Endothelial cell of umbilical vein (primary cell): Measurements from ENCODE around the gene ATF1. TPM values are rescaled to one million over a fixed set of nuclear protein-coding genes. Genes with fewer than 3 reads are reported as not detected.

ENCODE experiments used
- BruUV-seq: library from RNA; stranded (reverse); fragments of 400-500 nt; replicated peaks from 2 replicates; lab custom pipeline; 2021; lab: Mats Ljungman, UMichigan
- CTCF ChIA-PET: fragments of 300-600, 350-600 bp; sonication (Branson Sonifier 250); formaldehyde crosslinking; loops from one replicate; lab custom pipeline; 2021; ENCODE audit warnings: antibody characterized with exemption, inconsistent platforms; lab: Charles Lee
- POLR2A ChIA-PET: fragments of 300-600, 350-600 bp; sonication (Branson Sonifier 250); formaldehyde crosslinking; loops from one replicate; lab custom pipeline; 2021; ENCODE audit warnings: antibody characterized with exemption, inconsistent platforms; lab: Charles Lee
- DNase-seq: peaks from one replicate; pipeline ENCODE4 v3.0.0-alpha.2; 2011; ENCODE audit warnings: low read depth, low spot score
- FAIRE-seq: peaks from 2 replicates; lab custom pipeline; 2011; peaks lifted over from hg19 to GRCh38; lab: Jason Lieb, UNC
- H2AFZ ChIP-seq: 2 replicates; pipeline ENCODE4 v1.6.0; 2012; ENCODE audit warnings: low read depth, low read length, control low read depth, inconsistent platforms
- H3K27ac ChIP-seq: 2 replicates; pipeline ENCODE4 v1.5.1; 2011; ENCODE audit warnings: low read depth, mild to moderate bottlenecking, control low read depth, low read length, moderate library complexity; ENCODE audit not compliant: insufficient read depth
- H3K27me3 ChIP-seq, 2 experiments: 2 replicates each; pipeline versions ENCODE4 v1.6.0 to v1.6.1; 2011; ENCODE audit warnings: low read length in 2 of 2, mixed read lengths in 1 of 2; ENCODE audit not compliant: control insufficient read depth in 2 of 2, insufficient read depth in 2 of 2
- H3K36me3 ChIP-seq, 2 experiments: 2 replicates in 1 of 2; 3 replicates in 1 of 2; pipeline ENCODE4 v1.5.1; 2011; ENCODE audit warnings: low read length in 2 of 2, mild to moderate bottlenecking in 1 of 2, moderate library complexity in 1 of 2; ENCODE audit not compliant: control insufficient read depth in 2 of 2, insufficient read depth in 2 of 2; ENCODE audit errors: extremely low read depth in 1 of 2
- H3K4me1 ChIP-seq: 3 replicates; pipeline ENCODE4 v1.5.1; 2011; ENCODE audit warnings: mild to moderate bottlenecking, low read length; ENCODE audit not compliant: control insufficient read depth, insufficient read depth; ENCODE audit errors: extremely low read depth
- H3K4me2 ChIP-seq: 2 replicates; pipeline ENCODE4 v1.6.1; 2011; ENCODE audit warnings: low read length, control low read depth, mixed read lengths; ENCODE audit not compliant: insufficient read depth
- H3K4me3 ChIP-seq, 3 experiments: fragments of 200-600 bp in 1 of 3; sonication (generic), shearing (Covaris generic) in 1 of 3; replicated peaks in 1 of 3; 2 replicates each; pipeline ENCODE4 v1.5.1; 2011 to 2016; ENCODE audit warnings: control low read depth in 3 of 3, low read length in 3 of 3, mild to moderate bottlenecking in 2 of 3, inconsistent platforms in 1 of 3, low read depth in 1 of 3, moderate library complexity in 1 of 3; ENCODE audit not compliant: insufficient read depth in 1 of 3
- H3K79me2 ChIP-seq: 2 replicates; pipeline ENCODE4 v1.6.0; 2012; ENCODE audit warnings: low read length, inconsistent platforms; ENCODE audit not compliant: control insufficient read depth, insufficient read depth
- H3K9ac ChIP-seq: replicated peaks from 2 replicates; pipeline ENCODE3; 2011; ENCODE audit warnings: low read length, control low read depth; ENCODE audit not compliant: insufficient read depth; ENCODE audit errors: extremely low read depth
- H3K9me1 ChIP-seq: replicated peaks from 3 replicates; pipeline ENCODE4 v1.6.0; 2011; ENCODE audit warnings: mild to moderate bottlenecking, low read length; ENCODE audit not compliant: control insufficient read depth, insufficient read depth; ENCODE audit errors: extremely low read depth
- H3K9me3 ChIP-seq: replicated peaks from 2 replicates; pipeline ENCODE4 v1.5.1; 2012; ENCODE audit warnings: low read length, inconsistent platforms; ENCODE audit not compliant: control insufficient read depth, insufficient read depth
- H4K20me1 ChIP-seq: replicated peaks from 2 replicates; pipeline ENCODE3; 2011; ENCODE audit warnings: mild to moderate bottlenecking, low read length; ENCODE audit not compliant: control insufficient read depth, insufficient read depth; ENCODE audit errors: extremely low read depth
- EZH2 ChIP-seq: IDR thresholded peaks from 2 replicates; pipeline ENCODE4 v1.6.1; 2012; ENCODE audit warnings: borderline replicate concordance, low read depth, mild to moderate bottlenecking, moderate library complexity, low read length, inconsistent platforms; ENCODE audit not compliant: severe bottlenecking
- FOS ChIP-seq: IDR thresholded peaks from 2 replicates; pipeline ENCODE4 v1.6.1; 2011; ENCODE audit warnings: mild to moderate bottlenecking, low read length, moderate library complexity, borderline replicate concordance; ENCODE audit not compliant: insufficient read depth
- POLR2A ChIP-seq: IDR thresholded peaks from 2 replicates; pipeline ENCODE4 v1.6.1; 2012; ENCODE audit warnings: low read depth, mild to moderate bottlenecking, control low read depth, low read length
- POLR2AphosphoS5 ChIP-seq: IDR thresholded peaks from 2 replicates; pipeline ENCODE4 v1.6.1; 2012; ENCODE audit warnings: low read depth, mild to moderate bottlenecking, control low read depth, low read length, moderate library complexity; ENCODE audit not compliant: insufficient read depth
- dilution Hi-C: fragments of 300-500 bp; cut with MboI; formaldehyde crosslinking; loops from one replicate; pipeline ENCODE4 v1.15.0; 2019; ENCODE audit warnings: low sequenced_read_pairs; ENCODE audit not compliant: extremely low pct_ligation_motif_present
- intact Hi-C: fragments of 100-400 bp; cut with micrococcal nuclease; formaldehyde crosslinking; loops from one replicate; pipeline ENCODE4 v1.10.0; 2022
- polyA plus RNA-seq, 4 experiments: library from polyadenylated mRNA; depleted of rRNA in 3 of 4; stranded (reverse) in 3 of 4; unstranded in 1 of 4; fragments of >200 nt; gene quantifications; 2 replicates each; pipeline versions ENCODE4 v1.2.1 to v1.2.3, GENCODE V29; 2011 to 2012; ENCODE audit warnings: missing spikeins in 1 of 4
- total RNA-seq: library from RNA; stranded (reverse); gene quantifications from 2 replicates; pipeline ENCODE4 v1.2.3, GENCODE V29; 2021
- TF ChIP-seq, protein P1 (sequence below), 2 donors: IDR thresholded peaks; 1 replicate in 1 of 2; 2 replicates in 1 of 2; pipeline ENCODE4 v1.5.1; 2011; ENCODE audit warnings: low read length in 2 of 2, mild to moderate bottlenecking in 2 of 2, moderate library complexity in 2 of 2, control low read depth in 1 of 2, inconsistent platforms in 1 of 2, low read depth in 1 of 2; ENCODE audit not compliant: insufficient read depth in 1 of 2; ENCODE audit errors: extremely low read depth in 1 of 2

ATF1 gene
- total and polyA plus RNA-seq, 2 donors (not counting 3 experiments of a cell fraction or from before 2014, with no cell fraction given), result 14.5 to 26.7 TPM

DNA sequence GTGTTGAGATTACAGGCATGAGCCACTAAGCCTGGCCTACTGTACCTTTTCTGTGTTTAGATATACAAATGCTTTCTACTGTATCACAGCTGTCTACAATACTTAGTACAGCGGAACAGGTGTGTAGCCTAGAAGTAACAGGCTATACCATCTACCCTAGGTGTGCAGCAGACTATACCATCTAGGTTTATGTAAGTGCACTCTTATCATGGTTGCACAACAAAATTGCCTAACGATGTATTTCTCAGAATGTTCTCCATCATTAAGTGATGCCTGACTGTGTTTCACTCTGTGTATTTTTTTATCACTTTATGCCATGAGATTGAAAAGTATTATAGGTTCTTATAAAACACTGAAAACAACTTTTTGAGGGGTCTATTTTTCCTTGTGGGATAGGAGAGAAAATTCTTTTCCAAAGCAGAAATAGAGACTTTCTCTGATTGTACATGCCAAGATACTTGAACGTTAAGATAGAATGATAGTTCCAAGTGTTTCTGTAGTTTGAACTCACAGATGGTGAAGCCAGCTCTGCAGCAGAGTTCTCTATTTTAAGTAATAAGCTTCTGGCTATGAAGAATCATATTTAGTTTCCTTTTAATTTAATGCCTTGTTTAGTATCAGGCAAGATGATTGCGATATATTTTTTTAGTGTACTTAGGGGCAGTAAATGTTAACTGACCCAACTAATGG lies 95.9 kb downstream of the ATF1 start:
- intact Hi-C loops (no loop called here), dilution Hi-C loops (no loop called here)
- no peak overlapping the region for H2AFZ ChIP-seq
- H3K4me1 ChIP-seq, result no peaks in the 10 kb centered on the region
- no peak for DNase-seq
- no peaks in the 10 kb centered on the region for H3K27me3 ChIP-seq
- H3K9ac ChIP-seq, result no peak overlapping the region
- no peak overlapping the region for H3K4me3 ChIP-seq
- no peaks in the 10 kb centered on the region for H3K79me2 ChIP-seq
- no peak for FAIRE-seq
- ChIA-PET POLR2A (no interaction called here), CTCF (interaction anchor here (1.0 to 1.7 kb wide), 6 partner anchors 16 to 127 kb away, joined by 3 to 4 read pairs (median 3); no protein-coding TSS in a partner anchor)
- BruUV-seq, result no TSS peak
- no peaks in the 10 kb centered on the region for H3K36me3 ChIP-seq
- H3K27ac ChIP-seq, result no peak overlapping the region
- no peaks in the 10 kb centered on the region for H3K9me3 ChIP-seq
- TF ChIP-seq POLR2A (no peak), POLR2AphosphoS5 (no peak), FOS (no peak), EZH2 (no peak)
- TF ChIP-seq, protein P1, sequence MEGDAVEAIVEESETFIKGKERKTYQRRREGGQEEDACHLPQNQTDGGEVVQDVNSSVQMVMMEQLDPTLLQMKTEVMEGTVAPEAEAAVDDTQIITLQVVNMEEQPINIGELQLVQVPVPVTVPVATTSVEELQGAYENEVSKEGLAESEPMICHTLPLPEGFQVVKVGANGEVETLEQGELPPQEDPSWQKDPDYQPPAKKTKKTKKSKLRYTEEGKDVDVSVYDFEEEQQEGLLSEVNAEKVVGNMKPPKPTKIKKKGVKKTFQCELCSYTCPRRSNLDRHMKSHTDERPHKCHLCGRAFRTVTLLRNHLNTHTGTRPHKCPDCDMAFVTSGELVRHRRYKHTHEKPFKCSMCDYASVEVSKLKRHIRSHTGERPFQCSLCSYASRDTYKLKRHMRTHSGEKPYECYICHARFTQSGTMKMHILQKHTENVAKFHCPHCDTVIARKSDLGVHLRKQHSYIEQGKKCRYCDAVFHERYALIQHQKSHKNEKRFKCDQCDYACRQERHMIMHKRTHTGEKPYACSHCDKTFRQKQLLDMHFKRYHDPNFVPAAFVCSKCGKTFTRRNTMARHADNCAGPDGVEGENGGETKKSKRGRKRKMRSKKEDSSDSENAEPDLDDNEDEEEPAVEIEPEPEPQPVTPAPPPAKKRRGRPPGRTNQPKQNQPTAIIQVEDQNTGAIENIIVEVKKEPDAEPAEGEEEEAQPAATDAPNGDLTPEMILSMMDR (IDR thresholded peaks at IDR 0.05; ENCODE audit: extremely low read depth in 1 of 2, insufficient read depth in 1 of 2, low read depth in 1 of 2, low read length in 2 of 2), result no peak
- no peaks in the 10 kb centered on the region for H4K20me1 ChIP-seq
- H3K9me1 ChIP-seq, result no peaks in the 10 kb centered on the region
- H3K4me2 ChIP-seq, result no peak overlapping the region
